HTR-8/SVneo (cell line): ENCODE measurements around the gene AKT1.

ENCODE experiments used
- DNase-seq: peaks from one replicate; pipeline ENCODE4 v3.0.0; 2011; ENCODE audit warnings: low spot score, mixed read lengths; ENCODE audit not compliant: insufficient read length
- FAIRE-seq: peaks from 2 replicates; lab custom pipeline; 2011; peaks lifted over from hg19 to GRCh38; lab: Jason Lieb, UNC

The AKT1 gene

DNA sequence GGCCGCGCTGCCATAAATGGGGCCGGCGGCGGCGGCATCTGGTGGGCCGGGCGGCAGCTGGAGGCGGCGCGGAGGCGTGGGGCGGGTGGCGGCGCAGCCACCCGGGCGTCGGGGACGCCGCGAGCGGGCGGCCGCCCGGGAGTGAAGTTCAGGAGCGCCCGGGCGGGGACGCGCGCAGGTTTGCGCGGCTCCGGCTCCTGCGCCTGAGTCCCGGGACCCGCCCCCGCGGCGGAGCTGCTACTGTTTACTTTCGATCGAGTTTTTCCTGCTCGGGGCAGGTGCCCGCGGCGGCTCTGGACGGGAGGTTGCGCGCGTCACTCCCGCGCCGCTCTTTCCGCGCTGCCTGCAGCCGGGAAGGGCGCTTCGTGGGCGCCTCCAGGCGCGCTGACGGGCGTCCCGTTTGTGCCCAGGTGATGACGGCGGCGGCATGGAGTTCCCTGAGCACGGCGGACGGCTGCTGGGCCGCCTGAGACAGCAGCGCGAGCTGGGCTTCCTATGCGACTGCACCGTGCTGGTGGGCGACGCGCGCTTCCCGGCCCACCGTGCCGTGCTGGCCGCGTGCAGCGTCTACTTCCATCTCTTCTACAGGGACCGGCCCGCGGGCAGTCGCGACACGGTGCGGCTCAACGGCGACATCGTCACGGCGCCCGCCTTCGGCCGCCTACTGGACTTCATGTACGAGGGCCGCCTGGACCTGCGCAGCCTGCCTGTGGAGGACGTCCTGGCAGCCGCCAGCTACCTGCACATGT is 5.4 kb upstream of the AKT1 start, which contains the start of gene ZBTB42:
Gene ZBTB42 (plus strand): TSS at position 331 of the 749 bp plus-strand sequence. CDS start 97 bp downstream, at position 428.
- DNase-seq (no peak), FAIRE-seq (no peak)

- FAIRE-seq: no peak
- DNase-seq: peak; percentile 63
Observed at GRCh38 chr14:104800015-104800770, 4.6 kb upstream of the AKT1 start.

GRCh38 chr14:104799244-104800014 is 3.9 kb upstream of the AKT1 start:
- FAIRE-seq (no peak), DNase-seq (no peak)

- no peak for DNase-seq
- no peak for FAIRE-seq
Observed at GRCh38 chr14:104798300-104799243, 3.0 kb upstream of the AKT1 start.

DNA sequence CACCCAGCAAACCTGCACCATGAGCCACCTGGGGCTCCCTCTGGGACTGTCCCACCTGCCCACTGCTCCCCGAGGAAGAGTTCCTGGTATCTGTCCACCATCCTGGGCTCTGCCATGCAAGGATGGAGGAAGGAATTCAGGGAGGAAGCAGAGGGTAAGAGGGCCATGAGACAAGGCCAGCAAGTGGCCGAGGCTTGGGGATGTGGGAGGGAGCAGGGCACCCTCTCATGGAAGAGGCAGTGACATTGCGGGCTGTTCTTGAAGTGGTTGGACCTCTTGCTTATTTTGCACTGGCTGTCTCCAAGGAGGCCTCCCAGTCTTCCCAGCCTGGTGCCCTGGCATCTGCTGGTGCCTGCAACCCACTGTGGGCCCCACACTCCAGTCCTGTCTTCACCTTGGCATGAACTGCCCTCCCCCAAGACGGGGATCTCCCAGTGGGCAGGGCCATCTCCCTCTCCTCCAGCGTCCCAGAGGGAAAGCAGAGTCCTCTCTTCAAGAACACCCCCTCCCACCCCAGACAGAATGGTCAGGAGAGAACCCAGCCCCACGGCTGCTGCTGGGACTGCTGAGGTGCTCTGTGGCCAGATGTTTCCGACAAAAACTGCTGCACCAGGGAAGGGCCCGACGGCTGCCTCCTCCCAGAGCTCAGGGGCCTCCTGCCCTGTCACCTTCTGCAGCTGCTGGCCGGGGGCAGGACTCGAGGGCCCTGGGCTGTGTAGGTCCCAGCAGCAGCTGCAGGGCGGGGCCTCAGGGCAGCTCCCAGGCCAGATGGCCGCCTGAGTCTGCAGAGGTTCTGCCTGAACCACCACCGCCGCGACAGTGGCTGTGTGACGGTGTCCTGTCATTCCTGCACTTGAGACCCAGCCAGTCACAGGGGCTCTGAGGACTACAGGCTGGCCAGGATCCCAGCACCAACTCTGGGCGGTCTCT is 1.8 kb upstream of the AKT1 start:
- FAIRE-seq: no peak
- DNase-seq: no peak

DNA sequence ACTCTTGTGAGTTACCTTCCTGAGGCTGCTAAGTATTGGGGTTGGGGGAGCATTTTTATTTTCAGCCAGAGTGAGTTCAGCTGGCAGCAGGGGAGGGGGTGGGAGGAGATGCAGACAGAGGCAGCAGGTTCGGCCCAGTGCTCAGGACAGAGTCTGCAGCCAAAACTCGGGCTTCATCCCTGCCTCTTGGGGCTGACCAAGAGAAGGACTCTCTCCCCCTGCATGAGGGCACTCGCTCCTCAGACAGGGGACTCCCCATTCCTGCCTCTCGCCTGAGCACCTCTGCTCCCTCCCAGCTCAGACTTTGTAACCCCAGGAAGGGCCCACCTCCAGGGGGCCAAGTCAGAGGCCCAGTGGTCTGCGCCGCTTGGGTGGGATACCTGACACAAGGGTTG is 1.1 kb upstream of the AKT1 start:
- DNase-seq (no peak), FAIRE-seq (no peak)

DNA sequence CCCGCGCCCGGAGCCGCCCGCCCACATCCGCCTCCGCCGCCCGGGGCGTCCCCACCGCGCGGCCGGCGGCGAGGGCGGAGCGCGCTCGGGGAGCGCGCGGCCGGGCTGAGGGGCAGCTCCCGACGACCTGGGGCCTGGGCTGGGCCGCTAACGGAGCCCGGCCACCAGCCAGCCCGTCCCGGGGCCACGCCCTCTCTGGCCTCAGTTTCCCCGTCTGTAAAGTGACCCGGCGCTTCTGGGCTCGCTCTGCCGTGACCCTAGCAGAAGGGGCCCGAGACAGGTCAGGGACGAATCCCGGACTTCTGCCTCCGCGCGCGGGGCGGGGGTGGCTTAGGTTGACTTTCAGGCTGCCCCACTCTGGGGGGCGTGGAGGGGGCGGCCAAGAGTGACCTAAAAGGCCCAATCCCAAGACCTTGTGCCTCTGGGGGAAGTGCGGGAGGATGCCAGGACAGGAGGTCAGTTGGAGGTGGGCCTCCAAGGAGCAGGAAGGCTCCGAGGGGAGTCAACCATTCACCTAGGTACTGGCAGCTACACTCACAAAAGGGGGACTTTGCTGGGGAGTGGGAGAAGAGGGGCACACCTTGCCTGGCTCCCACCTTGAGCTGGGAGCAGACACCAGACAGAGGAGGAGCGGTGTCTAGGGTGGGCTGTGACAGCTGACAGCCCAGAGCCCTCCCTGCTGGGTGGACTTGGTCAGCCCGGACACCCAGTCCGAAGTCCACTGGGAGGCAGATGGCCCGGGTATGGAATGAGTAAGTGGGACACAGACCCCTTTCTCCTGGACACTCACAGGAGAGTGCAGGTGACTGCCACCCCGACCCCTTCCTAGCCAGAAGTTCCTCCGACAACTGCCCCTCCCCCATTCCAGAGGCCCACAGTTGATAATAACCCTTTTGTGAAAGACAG is 486 bp upstream of the AKT1 start:
- DNase-seq: peak; percentile 57
- FAIRE-seq: no peak

- FAIRE-seq: no peak
- peak; percentile 57 for DNase-seq
Observed at GRCh38 chr14:104794631-104794992, 936 bp downstream of the AKT1 start.

DNA sequence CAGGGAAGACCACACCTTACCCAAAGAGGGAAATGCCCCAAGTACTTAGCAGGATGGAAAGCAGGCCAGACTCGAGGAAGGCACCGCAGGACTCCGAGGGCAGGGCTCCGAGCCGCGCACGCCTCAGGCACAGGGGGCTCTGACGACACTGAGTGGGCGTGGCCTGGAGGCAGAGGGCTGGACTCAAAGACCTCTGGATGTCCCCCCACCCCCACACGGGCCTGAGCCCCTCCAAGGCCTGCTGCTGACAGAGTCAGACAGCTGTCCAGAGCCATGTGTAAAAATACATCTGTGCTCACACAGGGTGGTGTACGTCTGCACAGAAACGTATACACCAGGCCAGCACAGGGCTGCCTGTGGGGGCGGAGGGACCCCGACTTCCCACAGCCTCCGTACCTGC is 1.4 kb downstream of the AKT1 start:
- FAIRE-seq: peak; percentile 33
- no peak for DNase-seq

DNA sequence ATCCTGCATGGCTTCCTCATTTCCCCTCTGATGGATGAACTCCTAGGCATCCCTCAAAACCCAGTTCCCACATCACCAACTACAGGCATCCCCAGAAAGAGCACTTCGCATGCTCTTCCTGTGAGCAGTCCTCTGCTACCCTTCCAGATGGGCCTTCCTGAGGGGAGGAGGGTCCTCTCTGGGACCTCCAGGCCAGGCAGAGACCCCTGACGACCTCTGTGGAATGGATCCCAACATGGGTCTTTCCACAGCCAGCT is 1.9 kb downstream of the AKT1 start:
- FAIRE-seq (no peak), DNase-seq (no peak)

GRCh38 chr14:104792945-104793702 is 2.4 kb downstream of the AKT1 start:
- FAIRE-seq (no peak), DNase-seq (no peak)

GRCh38 chr14:104792101-104792884 is 3.3 kb downstream of the AKT1 start:
- FAIRE-seq (no peak), DNase-seq (no peak)

- FAIRE-seq (no peak), DNase-seq (no peak)
Observed at GRCh38 chr14:104791425-104791824, 4.1 kb downstream of the AKT1 start.

DNA sequence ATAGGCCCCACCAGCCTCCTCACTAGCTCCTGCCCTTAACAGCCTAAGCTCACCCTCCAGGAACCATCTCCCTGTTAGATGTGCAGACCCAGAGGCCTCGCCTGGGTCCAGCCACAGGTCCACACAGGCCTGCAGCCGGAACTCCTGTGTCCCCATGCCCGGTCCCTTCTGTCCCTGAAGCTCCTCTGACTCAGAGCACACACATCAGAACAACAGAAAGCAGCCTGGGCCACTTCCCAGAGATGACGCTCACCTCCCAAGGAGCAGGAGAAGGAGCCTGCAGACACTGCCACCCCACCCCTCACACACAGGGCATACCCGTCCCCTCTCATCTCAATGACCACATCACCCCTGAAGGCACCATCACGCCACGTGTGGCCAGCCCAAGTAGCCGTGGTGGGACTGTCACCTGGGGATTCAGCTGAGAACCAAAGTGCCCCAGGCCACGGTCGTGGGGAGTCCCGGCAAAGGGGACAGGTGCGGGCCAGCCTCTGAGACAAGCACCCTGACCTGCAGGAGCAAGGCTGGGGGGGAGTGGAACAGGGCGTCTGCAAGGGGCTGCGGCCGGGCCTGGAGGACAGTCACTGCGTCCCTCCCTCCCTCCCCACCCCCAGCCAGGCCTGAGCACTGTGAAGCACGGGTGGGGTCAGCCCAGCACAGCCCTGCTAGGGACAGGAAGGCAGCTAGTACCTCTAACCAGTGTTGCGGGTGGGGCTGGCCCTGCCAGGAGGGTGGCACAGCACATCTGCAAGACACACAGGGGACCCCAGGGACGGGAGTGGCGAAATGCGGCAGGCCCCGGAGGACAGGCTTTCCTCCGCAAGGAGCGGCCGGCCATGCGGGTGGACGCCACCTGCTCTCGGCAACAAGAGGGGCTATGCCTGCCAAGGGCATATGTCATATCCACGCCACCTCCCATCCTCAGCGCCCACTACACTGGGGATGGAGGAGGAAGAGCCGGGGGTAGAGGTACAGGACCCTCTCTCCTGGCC is 5.5 kb downstream of the AKT1 start:
- DNase-seq (no peak), FAIRE-seq (no peak)

- no peak for FAIRE-seq
Observed at GRCh38 chr14:104788873-104789663, 6.5 kb downstream of the AKT1 start.

More at GRCh38 chr14:104788873-104789663, 6.5 kb downstream of the AKT1 start:
- no peak for DNase-seq
